GM12801 (cell line): Measurements from ENCODE around the gene ZNF865.

Experiments used
- TF ChIP-seq, protein P1 (sequence below): IDR thresholded peaks from one replicate; pipeline ENCODE4 v1.5.1; 2011; ENCODE audit warnings: control low read depth; ENCODE audit not compliant: insufficient read length; ENCODE audit errors: extremely low read depth

Gene ZNF865

DNA sequence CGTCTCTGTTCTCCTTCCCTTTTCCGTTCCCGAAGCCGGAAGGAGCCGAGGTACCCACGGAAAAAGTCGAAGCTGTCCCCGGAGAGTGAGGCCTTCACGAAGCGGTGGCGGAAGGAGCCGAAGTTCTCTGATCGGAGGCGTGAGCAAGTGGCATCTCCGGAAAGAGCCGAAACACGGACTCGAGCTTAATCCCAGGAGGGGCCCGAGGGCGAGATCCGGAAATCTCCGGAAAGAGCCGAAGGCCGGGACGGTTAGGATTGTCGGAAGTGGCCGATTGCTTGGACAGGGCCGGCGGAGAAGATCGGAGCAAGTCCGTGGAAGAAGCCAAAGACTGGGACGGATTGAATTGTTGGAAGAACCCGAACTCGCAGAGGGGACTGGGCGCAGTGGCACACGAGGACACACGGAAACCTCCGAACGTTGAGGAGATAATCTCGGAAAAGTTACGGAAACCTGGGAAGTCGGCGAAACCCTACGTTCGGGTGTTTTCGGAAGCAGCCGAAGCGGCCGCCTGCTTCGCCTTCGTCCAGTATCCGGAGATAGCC, 48.9 kb downstream of the ZNF865 start:
- TF ChIP-seq, protein P1, sequence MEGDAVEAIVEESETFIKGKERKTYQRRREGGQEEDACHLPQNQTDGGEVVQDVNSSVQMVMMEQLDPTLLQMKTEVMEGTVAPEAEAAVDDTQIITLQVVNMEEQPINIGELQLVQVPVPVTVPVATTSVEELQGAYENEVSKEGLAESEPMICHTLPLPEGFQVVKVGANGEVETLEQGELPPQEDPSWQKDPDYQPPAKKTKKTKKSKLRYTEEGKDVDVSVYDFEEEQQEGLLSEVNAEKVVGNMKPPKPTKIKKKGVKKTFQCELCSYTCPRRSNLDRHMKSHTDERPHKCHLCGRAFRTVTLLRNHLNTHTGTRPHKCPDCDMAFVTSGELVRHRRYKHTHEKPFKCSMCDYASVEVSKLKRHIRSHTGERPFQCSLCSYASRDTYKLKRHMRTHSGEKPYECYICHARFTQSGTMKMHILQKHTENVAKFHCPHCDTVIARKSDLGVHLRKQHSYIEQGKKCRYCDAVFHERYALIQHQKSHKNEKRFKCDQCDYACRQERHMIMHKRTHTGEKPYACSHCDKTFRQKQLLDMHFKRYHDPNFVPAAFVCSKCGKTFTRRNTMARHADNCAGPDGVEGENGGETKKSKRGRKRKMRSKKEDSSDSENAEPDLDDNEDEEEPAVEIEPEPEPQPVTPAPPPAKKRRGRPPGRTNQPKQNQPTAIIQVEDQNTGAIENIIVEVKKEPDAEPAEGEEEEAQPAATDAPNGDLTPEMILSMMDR = no peak

DNA sequence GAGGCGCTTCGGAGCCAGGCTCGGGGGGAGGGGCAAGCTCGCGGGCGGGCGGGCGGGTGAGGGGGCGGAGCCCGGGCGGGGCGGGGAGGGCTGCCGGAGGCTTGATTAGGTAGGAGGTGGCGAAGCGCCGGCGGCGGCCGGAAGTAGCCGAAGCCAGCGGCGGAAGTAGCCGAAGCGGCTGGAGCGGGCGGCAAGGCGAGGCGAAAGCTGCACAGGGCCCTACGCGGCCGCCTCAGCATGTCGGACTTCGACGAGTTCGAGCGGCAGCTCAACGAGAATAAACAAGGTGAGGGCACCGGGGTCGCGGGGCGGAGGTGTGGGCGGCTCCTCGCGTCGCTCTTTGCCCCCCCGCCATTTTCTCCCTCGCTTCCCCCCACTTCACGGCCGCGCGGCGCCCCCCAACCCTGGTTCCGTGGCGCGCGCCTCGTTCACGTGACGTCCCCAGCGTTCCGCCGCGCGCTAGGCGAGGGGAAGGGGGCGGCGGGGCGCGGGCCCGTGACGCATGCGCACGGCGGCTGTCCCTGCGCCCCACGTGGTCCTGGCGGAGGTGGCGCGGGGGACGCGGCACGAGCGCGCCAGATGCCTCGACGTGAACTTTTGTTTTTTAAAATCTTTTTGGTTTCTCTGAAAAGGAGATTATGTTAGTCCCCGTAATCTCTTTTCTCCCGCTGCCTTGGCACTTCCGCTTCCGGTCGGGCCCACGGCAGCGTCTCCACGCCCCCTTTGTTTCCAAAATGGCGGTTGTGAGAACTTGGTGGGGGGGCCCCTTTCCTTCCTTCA, 49.6 kb downstream of the ZNF865 start, which contains the start of gene U2AF2:
Gene U2AF2, plus strand, starts transcription at position 168 of the 780 bp plus-strand sequence. Its CDS starts 70 bp downstream, at position 238.
- TF ChIP-seq, protein P1 = no peak

DNA sequence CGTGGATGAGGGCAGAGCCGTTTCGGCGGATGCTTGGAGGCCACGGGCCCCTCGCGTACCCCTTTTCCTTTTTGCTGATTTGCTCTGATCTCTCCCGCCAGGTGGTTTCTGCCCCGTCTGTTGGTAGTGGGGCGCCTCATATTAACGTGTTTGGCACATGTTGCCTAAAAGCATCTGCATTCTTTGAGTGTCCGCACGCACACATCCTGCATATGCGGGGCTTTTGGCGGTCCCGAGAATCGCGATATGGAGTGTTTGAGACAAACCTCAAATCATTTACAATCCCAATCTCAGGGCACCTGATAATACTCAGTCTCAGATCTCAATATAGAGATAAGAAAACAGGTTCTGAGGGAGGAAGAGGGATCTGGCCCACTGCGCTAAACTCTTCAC, 50.2 kb downstream of the ZNF865 start:
- TF ChIP-seq, protein P1 = no peak

DNA sequence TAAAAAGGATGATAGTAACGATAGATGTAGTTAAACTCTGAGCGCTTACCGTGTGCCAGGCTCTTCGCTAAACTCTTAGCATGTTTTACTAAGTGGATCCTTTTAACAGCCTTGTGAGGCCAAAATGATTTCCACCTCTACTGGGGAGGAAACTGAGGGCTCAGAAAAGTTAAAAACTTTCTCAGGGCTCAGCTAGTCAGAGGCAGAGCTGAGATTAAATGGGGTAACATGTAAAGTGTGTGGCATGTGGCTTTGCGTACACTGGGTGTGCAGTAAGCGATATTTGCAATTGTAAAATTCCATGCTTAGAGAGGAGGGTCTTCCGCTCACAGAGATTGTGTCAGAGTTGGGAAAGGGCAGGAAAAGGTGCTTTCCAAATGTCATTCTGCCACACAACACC, 51.1 kb downstream of the ZNF865 start:
- TF ChIP-seq, protein P1 = no peak

DNA sequence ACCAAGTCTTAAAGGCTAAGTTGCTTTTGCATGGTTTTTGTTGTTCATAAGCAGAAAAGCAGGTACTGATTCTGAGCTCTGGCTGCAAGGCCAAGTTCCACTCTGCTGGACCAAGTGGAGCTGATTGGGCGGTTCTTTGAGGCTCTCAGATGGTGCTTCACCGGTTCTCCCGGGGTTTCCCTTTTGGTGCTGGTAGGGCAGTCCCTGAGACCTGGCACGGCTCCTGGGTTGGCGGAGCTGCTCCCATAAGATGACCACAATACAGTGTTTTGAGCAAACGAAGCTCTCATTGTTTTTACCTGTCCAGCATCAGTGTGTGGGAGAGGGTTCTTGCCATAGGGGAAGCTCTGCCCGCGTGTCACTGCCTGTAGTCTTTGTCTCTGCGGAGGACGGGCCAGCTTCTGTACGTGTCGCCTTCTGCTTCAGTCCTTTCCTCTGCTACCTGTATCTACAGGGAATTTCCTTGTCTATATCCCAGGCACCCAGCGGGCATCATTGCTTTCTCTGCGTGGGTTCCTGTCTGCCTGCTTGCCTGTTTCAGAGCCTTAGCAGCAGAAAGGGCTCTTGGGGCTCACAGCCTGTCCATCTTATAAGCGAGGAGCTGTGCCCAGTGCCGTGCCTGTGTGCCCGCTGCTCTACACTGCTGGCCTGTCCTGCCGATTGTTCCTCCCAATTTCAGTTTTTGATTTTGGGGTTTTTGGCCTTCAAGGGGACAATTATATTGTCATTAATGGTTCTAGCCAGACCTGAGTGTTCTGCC, 51.7 kb downstream of the ZNF865 start:
- TF ChIP-seq, protein P1 = no peak

DNA sequence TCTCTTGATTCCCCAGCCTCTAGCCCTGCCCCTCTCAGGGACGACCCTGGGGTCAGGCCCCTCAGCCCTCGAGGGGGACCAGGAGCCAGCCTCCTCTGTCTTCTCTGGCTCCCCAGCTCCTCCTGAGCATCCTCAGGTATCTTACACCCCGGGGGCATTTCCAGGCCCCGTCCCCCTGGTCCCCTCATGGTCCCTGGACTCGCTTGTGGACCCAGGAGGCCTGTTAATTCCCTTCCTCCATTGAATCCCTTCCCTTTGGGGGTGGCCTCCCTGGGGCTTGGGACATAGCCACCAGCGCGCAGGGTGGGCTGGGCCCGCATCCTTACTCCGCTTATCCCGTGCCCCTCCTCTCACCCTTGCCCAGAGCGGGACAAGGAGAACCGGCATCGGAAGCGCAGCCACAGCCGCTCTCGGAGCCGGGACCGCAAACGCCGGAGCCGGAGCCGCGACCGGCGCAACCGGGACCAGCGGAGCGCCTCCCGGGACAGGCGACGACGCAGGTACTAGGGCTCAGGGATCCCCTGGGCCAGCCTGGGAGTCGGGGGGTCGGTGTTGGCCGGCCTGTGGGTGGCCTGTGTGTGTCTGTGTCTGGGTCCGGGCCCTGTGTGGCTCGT, 53.5 kb downstream of the ZNF865 start:
- TF ChIP-seq, protein P1 = no peak

DNA sequence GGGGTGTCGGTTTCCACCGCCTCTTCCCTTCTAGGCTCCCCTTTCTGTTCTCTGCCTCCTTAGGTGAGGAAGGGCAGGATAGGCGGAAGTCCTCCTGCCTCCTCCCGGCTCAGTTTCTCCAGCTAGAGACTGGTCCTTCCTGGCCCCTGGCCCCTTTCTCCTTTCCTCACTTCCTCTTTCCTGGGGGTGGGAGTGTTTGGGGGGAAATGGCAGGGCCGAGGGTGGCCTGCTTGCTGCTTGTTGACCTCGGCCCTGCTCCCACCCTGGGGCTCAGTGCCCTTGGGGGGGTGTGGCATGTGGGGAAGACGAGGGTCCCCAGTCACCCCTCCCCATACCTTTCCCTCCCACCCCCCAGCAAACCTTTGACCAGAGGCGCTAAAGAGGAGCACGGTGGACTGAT, 54.4 kb downstream of the ZNF865 start:
- TF ChIP-seq, protein P1 = no peak
